GM18526 (cell line): ENCODE results near the gene KLHL12.

Experiments used
- POLR2A ChIP-seq: IDR thresholded peaks from 3 replicates; pipeline ENCODE4 v1.6.1; 2011; ENCODE audit not compliant: insufficient read length; ENCODE audit errors: extremely low read depth

The KLHL12 gene

GRCh38 chr1:202915146-202915545 is 11.9 kb downstream of the KLHL12 start:
- TF ChIP-seq POLR2A, result no peak

- no peak for TF ChIP-seq POLR2A
Observed at GRCh38 chr1:202909494-202909893, 17.5 kb downstream of the KLHL12 start.

- no peak for TF ChIP-seq POLR2A
Observed at GRCh38 chr1:202908998-202909397, 18.0 kb downstream of the KLHL12 start.

GRCh38 chr1:202905331-202905730 is 21.7 kb downstream of the KLHL12 start:
- TF ChIP-seq POLR2A, result no peak

- no peak for TF ChIP-seq POLR2A
Observed at GRCh38 chr1:202901555-202901954, 25.5 kb downstream of the KLHL12 start.

GRCh38 chr1:202892501-202892900 is 34.5 kb downstream of the KLHL12 start:
- no peak for TF ChIP-seq POLR2A

GRCh38 chr1:202890392-202890791 is 36.6 kb downstream of the KLHL12 start:
- TF ChIP-seq POLR2A, result no peak

- TF ChIP-seq POLR2A, result peak; percentile 96
Observed at GRCh38 chr1:202888531-202889360, 38.3 kb downstream of the KLHL12 start, which contains the start of gene RABIF. Gene RABIF, minus strand, starts transcription at chr1:202889149. Its CDS starts 51 bp downstream, at chr1:202889098.

- no peak for TF ChIP-seq POLR2A
Observed at GRCh38 chr1:202888221-202888530, 38.9 kb downstream of the KLHL12 start.

- TF ChIP-seq POLR2A, result no peak
Observed at GRCh38 chr1:202880961-202881460, 46.0 kb downstream of the KLHL12 start.

- no peak for TF ChIP-seq POLR2A
Observed at GRCh38 chr1:202880062-202880461, 47.0 kb downstream of the KLHL12 start.

- no peak for TF ChIP-seq POLR2A
Observed at GRCh38 chr1:202879128-202879527, 47.9 kb downstream of the KLHL12 start.

GRCh38 chr1:202873026-202873425 is 54.0 kb downstream of the KLHL12 start:
- TF ChIP-seq POLR2A, result no peak

- no peak for TF ChIP-seq POLR2A
Observed at GRCh38 chr1:202871367-202871766, 55.7 kb downstream of the KLHL12 start.

GRCh38 chr1:202862679-202863560 is 64.1 kb downstream of the KLHL12 start:
- no peak for TF ChIP-seq POLR2A
